ENCODE data around the gene OTOP2. TPM values are rescaled to one million over a fixed set of nuclear protein-coding genes. Genes with fewer than 3 reads are reported as not detected.

Gene OTOP2
- total RNA-seq, 5 donors from 2014 or later (not counting 1 experiment from before 2014, with no cell fraction given), result not detected

GRCh38 chr17:74878658-74879057 is 45.4 kb upstream of the OTOP2 start:
- Histone ChIP-seq H3K27me3 (replicated peaks in 1 of 2; ENCODE audit: control insufficient read depth in 2 of 2, extremely low read depth in 1 of 2, insufficient read depth in 2 of 2, low read length in 1 of 2) (peaks cover 0 to 37% of the 10 kb centered on the region in 2 experiments), H3K4me1 (ENCODE audit: control insufficient read depth in 1 of 2, extremely low read depth in 1 of 2, insufficient read depth in 2 of 2, low read length in 2 of 2) (peaks cover 0 to 2% of the 10 kb centered on the region in 2 experiments), H3K4me3 (ENCODE audit: control insufficient read depth in 1 of 2, extremely low read depth in 1 of 2, low read length in 1 of 2) (no peak overlapping the region), H3K36me3 (ENCODE audit: control insufficient read depth in 2 of 2, extremely low read depth in 1 of 2, insufficient read depth in 1 of 2, low read length in 1 of 2) (no peaks in the 10 kb centered on the region), H3K27ac (ENCODE audit: low read length) (no peak overlapping the region), H3K9me3 (no peaks in the 10 kb centered on the region)
- Mint-ChIP-seq H3K4me1 (peaks cover 4 to 5% (median 5%) of the 10 kb centered on the region in 3 donors), H3K4me3 (no peak overlapping the region), H3K36me3 (no peaks in the 10 kb centered on the region), H3K9me3 (no peaks in the 10 kb centered on the region), H3K27me3 (peaks cover 0 to 7% of the 10 kb centered on the region in 2 donors), H3K27ac (no peak overlapping the region)
- no peak for ATAC-seq (replicated peaks in 1 of 4)
- no peak for DNase-seq
- ChIA-PET CTCF (no interaction called here), POLR2A (no interaction called here)
- WGBS (ENCODE audit: insufficient coverage), result 80% methylated on average over 2 of the region's 2 CpGs

GRCh38 chr17:74879308-74879707 is 44.8 kb upstream of the OTOP2 start:
- Histone ChIP-seq H3K4me1 (ENCODE audit: control insufficient read depth in 1 of 2, extremely low read depth in 1 of 2, insufficient read depth in 2 of 2, low read length in 2 of 2) (no peaks in the 10 kb centered on the region), H3K4me3 (ENCODE audit: control insufficient read depth in 1 of 2, extremely low read depth in 1 of 2, low read length in 1 of 2) (no peak overlapping the region), H3K36me3 (ENCODE audit: control insufficient read depth in 2 of 2, extremely low read depth in 1 of 2, insufficient read depth in 1 of 2, low read length in 1 of 2) (no peaks in the 10 kb centered on the region), H3K27me3 (replicated peaks in 1 of 2; ENCODE audit: control insufficient read depth in 2 of 2, extremely low read depth in 1 of 2, insufficient read depth in 2 of 2, low read length in 1 of 2) (peaks cover 0 to 42% of the 10 kb centered on the region in 2 experiments), H3K9me3 (no peaks in the 10 kb centered on the region), H3K27ac (ENCODE audit: low read length) (no peak overlapping the region)
- Mint-ChIP-seq H3K9me3 (no peaks in the 10 kb centered on the region), H3K27ac (no peak overlapping the region), H3K4me3 (no peak overlapping the region), H3K4me1 (no peaks in the 10 kb centered on the region), H3K36me3 (no peaks in the 10 kb centered on the region), H3K27me3 (peaks cover 0 to 8% of the 10 kb centered on the region in 2 donors)
- CTCF ChIA-PET, result no interaction called here
- DNase-seq (no peak), ATAC-seq (replicated peaks in 1 of 4) (no peak)
- WGBS (ENCODE audit: insufficient coverage), result 95% methylated on average over 3 of the region's 16 CpGs
- POLR2A ChIA-PET, result no interaction called here

DNA sequence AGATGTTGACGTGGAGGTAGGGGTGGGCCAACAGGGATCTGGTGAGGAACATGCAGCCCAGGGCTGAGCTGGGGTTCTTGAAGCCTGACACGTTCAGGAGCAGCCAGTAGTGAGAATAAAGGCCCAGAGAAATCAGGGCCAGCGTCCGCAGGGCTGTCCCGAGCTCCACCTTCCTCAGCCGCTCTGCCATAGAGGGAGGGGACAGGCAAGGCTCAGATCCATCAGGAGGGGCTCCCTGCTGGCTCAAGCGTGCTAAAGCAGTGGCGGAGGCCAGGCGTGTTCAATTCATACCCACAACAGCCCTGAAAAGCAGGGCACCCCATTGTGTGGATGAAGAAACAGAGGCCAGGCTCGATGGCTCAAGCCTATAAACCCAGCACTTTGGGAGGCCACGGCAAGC is 43.0 kb upstream of the OTOP2 start:
- ChIA-PET CTCF (no interaction called here), POLR2A (no interaction called here)
- Histone ChIP-seq H3K27ac (ENCODE audit: low read length) (no peak overlapping the region), H3K4me3 (ENCODE audit: control insufficient read depth in 1 of 2, extremely low read depth in 1 of 2, low read length in 1 of 2) (no peak overlapping the region), H3K4me1 (ENCODE audit: control insufficient read depth in 1 of 2, extremely low read depth in 1 of 2, insufficient read depth in 2 of 2, low read length in 2 of 2) (no peaks in the 10 kb centered on the region), H3K36me3 (ENCODE audit: control insufficient read depth in 2 of 2, extremely low read depth in 1 of 2, insufficient read depth in 1 of 2, low read length in 1 of 2) (no peaks in the 10 kb centered on the region), H3K9me3 (no peaks in the 10 kb centered on the region), H3K27me3 (replicated peaks in 1 of 2; ENCODE audit: control insufficient read depth in 2 of 2, extremely low read depth in 1 of 2, insufficient read depth in 2 of 2, low read length in 1 of 2) (peaks cover 0 to 56% of the 10 kb centered on the region in 2 experiments)
- no peaks in the 10 kb centered on the region for H3K9me3 Mint-ChIP-seq
- peaks cover 5 to 20% of the 10 kb centered on the region in 2 donors for H3K27me3 Mint-ChIP-seq
- no peak overlapping the region for H3K27ac Mint-ChIP-seq
- no peak overlapping the region for H3K4me3 Mint-ChIP-seq
- H3K4me1 Mint-ChIP-seq, result no peaks in the 10 kb centered on the region
- ATAC-seq (replicated peaks in 1 of 4) (no peak), DNase-seq (no peak)
- WGBS (ENCODE audit: insufficient coverage), result 85% methylated on average over 11 of the region's 11 CpGs
- H3K36me3 Mint-ChIP-seq, result no peaks in the 10 kb centered on the region

- no peaks in the 10 kb centered on the region for H3K36me3 ChIP-seq (ENCODE audit: control insufficient read depth in 2 of 2, extremely low read depth in 1 of 2, insufficient read depth in 1 of 2, low read length in 1 of 2)
- H3K27me3 Mint-ChIP-seq, result peaks cover 13 to 28% of the 10 kb centered on the region in 2 donors
- WGBS (ENCODE audit: insufficient coverage), result 79% methylated on average over 19 of the region's 20 CpGs
- H3K27ac Mint-ChIP-seq, result no peak overlapping the region
- ATAC-seq (replicated peaks in 1 of 4), result no peak
- no peaks in the 10 kb centered on the region for H3K4me1 Mint-ChIP-seq
- H3K9me3 Mint-ChIP-seq, result no peaks in the 10 kb centered on the region
- ChIA-PET CTCF (no interaction called here), POLR2A (no interaction called here)
- no peak for DNase-seq
- no peaks in the 10 kb centered on the region for H3K9me3 ChIP-seq
- no peaks in the 10 kb centered on the region for H3K36me3 Mint-ChIP-seq
- H3K4me1 ChIP-seq (ENCODE audit: control insufficient read depth in 1 of 2, extremely low read depth in 1 of 2, insufficient read depth in 2 of 2, low read length in 2 of 2), result no peaks in the 10 kb centered on the region
- no peak overlapping the region for H3K27ac ChIP-seq (ENCODE audit: low read length)
- H3K4me3 Mint-ChIP-seq, result no peak overlapping the region
- peaks cover 0 to 58% of the 10 kb centered on the region in 2 experiments for H3K27me3 ChIP-seq (replicated peaks in 1 of 2; ENCODE audit: control insufficient read depth in 2 of 2, extremely low read depth in 1 of 2, insufficient read depth in 2 of 2, low read length in 1 of 2)
- no peak overlapping the region for H3K4me3 ChIP-seq (ENCODE audit: control insufficient read depth in 1 of 2, extremely low read depth in 1 of 2, low read length in 1 of 2)
Observed at GRCh38 chr17:74882517-74883240, 41.4 kb upstream of the OTOP2 start.

DNA sequence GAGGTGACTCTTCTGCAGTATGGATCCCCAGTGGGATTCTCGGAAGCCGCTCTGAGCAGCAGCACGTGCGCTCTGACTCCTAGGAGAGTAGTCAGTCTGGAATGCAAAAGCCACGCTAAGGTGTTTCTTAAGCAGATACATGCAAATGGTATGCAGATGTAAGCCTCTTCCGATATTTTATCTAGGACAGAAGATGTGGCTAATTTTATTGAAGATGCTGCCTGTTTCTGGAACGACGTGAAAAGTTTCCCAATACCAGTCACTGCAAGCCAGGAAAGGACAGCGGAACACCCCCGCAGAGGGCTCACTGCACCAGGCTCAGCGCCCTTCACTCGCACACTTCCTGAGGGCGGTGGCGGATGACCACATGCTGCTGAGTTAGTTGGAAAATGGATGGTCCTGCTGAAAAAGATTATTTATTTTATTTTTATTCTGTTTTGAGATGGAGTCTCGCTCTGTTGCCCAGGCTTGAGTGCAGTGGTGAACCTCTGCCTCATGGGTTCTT is 40.8 kb upstream of the OTOP2 start:
- no peaks in the 10 kb centered on the region for H3K9me3 Mint-ChIP-seq
- H3K27ac ChIP-seq (ENCODE audit: low read length), result no peak overlapping the region

DNA sequence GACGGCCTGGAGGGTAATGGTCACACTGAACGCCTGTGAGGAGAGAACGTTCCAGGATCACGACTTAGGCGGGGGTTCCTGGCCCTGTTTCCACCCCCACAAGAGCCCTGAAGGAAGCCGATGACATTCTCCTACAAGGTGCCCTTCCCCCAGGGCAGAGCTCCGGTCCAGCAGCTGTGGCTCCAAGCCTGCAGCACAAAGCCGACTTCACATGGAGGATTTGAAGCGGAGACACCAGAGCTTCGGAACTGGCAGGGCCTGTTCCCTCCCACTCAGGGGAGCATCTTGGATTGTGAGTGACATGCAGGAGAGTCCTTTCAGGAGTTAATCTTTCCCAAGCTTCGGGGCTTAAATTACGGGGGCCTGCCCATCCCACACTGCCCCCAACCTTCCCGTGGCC is 35.6 kb upstream of the OTOP2 start:
- H3K9me3 ChIP-seq, result no peaks in the 10 kb centered on the region
- Mint-ChIP-seq H3K4me3 (no peak overlapping the region), H3K27ac (no peak overlapping the region), H3K4me1 (peaks cover 0 to 5% (median 0%) of the 10 kb centered on the region in 3 donors), H3K27me3 (peaks cover 21 to 40% of the 10 kb centered on the region in 2 donors), H3K9me3 (no peaks in the 10 kb centered on the region), H3K36me3 (no peaks in the 10 kb centered on the region)
- no peak for DNase-seq
- peaks cover 0 to 61% of the 10 kb centered on the region in 2 experiments for H3K27me3 ChIP-seq (replicated peaks in 1 of 2; ENCODE audit: control insufficient read depth in 2 of 2, extremely low read depth in 1 of 2, insufficient read depth in 2 of 2, low read length in 1 of 2)
- H3K4me1 ChIP-seq (ENCODE audit: control insufficient read depth in 1 of 2, extremely low read depth in 1 of 2, insufficient read depth in 2 of 2, low read length in 2 of 2), result peaks cover 0 to 6% of the 10 kb centered on the region in 2 experiments
- no peak overlapping the region for H3K4me3 ChIP-seq (ENCODE audit: control insufficient read depth in 1 of 2, extremely low read depth in 1 of 2, low read length in 1 of 2)
- ChIA-PET POLR2A (no interaction called here), CTCF (interaction anchor here in 1 of 2 donors (0.6 kb wide), 1 partner anchor 913 kb away, joined by 10 read pairs; no protein-coding TSS in a partner anchor)
- H3K27ac ChIP-seq (ENCODE audit: low read length), result no peak overlapping the region
- ATAC-seq (replicated peaks in 1 of 4), result no peak
- WGBS (ENCODE audit: insufficient coverage), result 73% methylated on average over 4 of the region's 13 CpGs
- no peaks in the 10 kb centered on the region for H3K36me3 ChIP-seq (ENCODE audit: control insufficient read depth in 2 of 2, extremely low read depth in 1 of 2, insufficient read depth in 1 of 2, low read length in 1 of 2)

More for the DNA sequence above, 40.8 kb upstream of the OTOP2 start:
- ATAC-seq (replicated peaks in 1 of 4) (no peak), DNase-seq (no peak)
- Histone ChIP-seq H3K27me3 (replicated peaks in 1 of 2; ENCODE audit: control insufficient read depth in 2 of 2, extremely low read depth in 1 of 2, insufficient read depth in 2 of 2, low read length in 1 of 2) (peaks cover 0 to 57% of the 10 kb centered on the region in 2 experiments), H3K4me3 (ENCODE audit: control insufficient read depth in 1 of 2, extremely low read depth in 1 of 2, low read length in 1 of 2) (no peak overlapping the region), H3K36me3 (ENCODE audit: control insufficient read depth in 2 of 2, extremely low read depth in 1 of 2, insufficient read depth in 1 of 2, low read length in 1 of 2) (no peaks in the 10 kb centered on the region), H3K9me3 (no peaks in the 10 kb centered on the region), H3K4me1 (ENCODE audit: control insufficient read depth in 1 of 2, extremely low read depth in 1 of 2, insufficient read depth in 2 of 2, low read length in 2 of 2) (no peaks in the 10 kb centered on the region)
- Mint-ChIP-seq H3K4me3 (no peak overlapping the region), H3K4me1 (no peaks in the 10 kb centered on the region), H3K36me3 (no peaks in the 10 kb centered on the region), H3K27ac (no peak overlapping the region), H3K27me3 (peaks cover 13 to 28% of the 10 kb centered on the region in 2 donors)
- CTCF ChIA-PET, result no interaction called here
- 93% methylated on average over 7 of the region's 15 CpGs for whole genome bisulfite sequencing (ENCODE audit: insufficient coverage)
- POLR2A ChIA-PET, result no interaction called here
